Endothelial cell of umbilical vein (primary cell): Measurements from ENCODE around the gene RPS6KA3. TPM values are rescaled to one million over a fixed set of nuclear protein-coding genes. Genes with fewer than 3 reads are reported as not detected.

Experiments used
- BruUV-seq: library from RNA; stranded (reverse); fragments of 400-500 nt; replicated peaks from 2 replicates; lab custom pipeline; 2021; lab: Mats Ljungman, UMichigan
- CTCF ChIA-PET: fragments of 300-600, 350-600 bp; sonication (Branson Sonifier 250); formaldehyde crosslinking; loops from one replicate; lab custom pipeline; 2021; ENCODE audit warnings: antibody characterized with exemption, inconsistent platforms; lab: Charles Lee
- POLR2A ChIA-PET: fragments of 300-600, 350-600 bp; sonication (Branson Sonifier 250); formaldehyde crosslinking; loops from one replicate; lab custom pipeline; 2021; ENCODE audit warnings: antibody characterized with exemption, inconsistent platforms; lab: Charles Lee
- DNase-seq: peaks from one replicate; pipeline ENCODE4 v3.0.0-alpha.2; 2011; ENCODE audit warnings: low read depth, low spot score
- FAIRE-seq: peaks from 2 replicates; lab custom pipeline; 2011; peaks lifted over from hg19 to GRCh38; lab: Jason Lieb, UNC
- H2AFZ ChIP-seq: 2 replicates; pipeline ENCODE4 v1.6.0; 2012; ENCODE audit warnings: low read depth, low read length, control low read depth, inconsistent platforms
- H3K27ac ChIP-seq: 2 replicates; pipeline ENCODE4 v1.5.1; 2011; ENCODE audit warnings: low read depth, mild to moderate bottlenecking, control low read depth, low read length, moderate library complexity; ENCODE audit not compliant: insufficient read depth
- H3K27me3 ChIP-seq, 2 experiments: 2 replicates each; pipeline versions ENCODE4 v1.6.0 to v1.6.1; 2011; ENCODE audit warnings: low read length in 2 of 2, mixed read lengths in 1 of 2; ENCODE audit not compliant: control insufficient read depth in 2 of 2, insufficient read depth in 2 of 2
- H3K36me3 ChIP-seq, 2 experiments: 2 replicates in 1 of 2; 3 replicates in 1 of 2; pipeline ENCODE4 v1.5.1; 2011; ENCODE audit warnings: low read length in 2 of 2, mild to moderate bottlenecking in 1 of 2, moderate library complexity in 1 of 2; ENCODE audit not compliant: control insufficient read depth in 2 of 2, insufficient read depth in 2 of 2; ENCODE audit errors: extremely low read depth in 1 of 2
- H3K4me1 ChIP-seq: 3 replicates; pipeline ENCODE4 v1.5.1; 2011; ENCODE audit warnings: mild to moderate bottlenecking, low read length; ENCODE audit not compliant: control insufficient read depth, insufficient read depth; ENCODE audit errors: extremely low read depth
- H3K4me2 ChIP-seq: 2 replicates; pipeline ENCODE4 v1.6.1; 2011; ENCODE audit warnings: low read length, control low read depth, mixed read lengths; ENCODE audit not compliant: insufficient read depth
- H3K4me3 ChIP-seq, 3 experiments: fragments of 200-600 bp in 1 of 3; sonication (generic), shearing (Covaris generic) in 1 of 3; replicated peaks in 1 of 3; 2 replicates each; pipeline ENCODE4 v1.5.1; 2011 to 2016; ENCODE audit warnings: control low read depth in 3 of 3, low read length in 3 of 3, mild to moderate bottlenecking in 2 of 3, inconsistent platforms in 1 of 3, low read depth in 1 of 3, moderate library complexity in 1 of 3; ENCODE audit not compliant: insufficient read depth in 1 of 3
- H3K79me2 ChIP-seq: 2 replicates; pipeline ENCODE4 v1.6.0; 2012; ENCODE audit warnings: low read length, inconsistent platforms; ENCODE audit not compliant: control insufficient read depth, insufficient read depth
- H3K9ac ChIP-seq: replicated peaks from 2 replicates; pipeline ENCODE3; 2011; ENCODE audit warnings: low read length, control low read depth; ENCODE audit not compliant: insufficient read depth; ENCODE audit errors: extremely low read depth
- H3K9me1 ChIP-seq: replicated peaks from 3 replicates; pipeline ENCODE4 v1.6.0; 2011; ENCODE audit warnings: mild to moderate bottlenecking, low read length; ENCODE audit not compliant: control insufficient read depth, insufficient read depth; ENCODE audit errors: extremely low read depth
- H3K9me3 ChIP-seq: replicated peaks from 2 replicates; pipeline ENCODE4 v1.5.1; 2012; ENCODE audit warnings: low read length, inconsistent platforms; ENCODE audit not compliant: control insufficient read depth, insufficient read depth
- H4K20me1 ChIP-seq: replicated peaks from 2 replicates; pipeline ENCODE3; 2011; ENCODE audit warnings: mild to moderate bottlenecking, low read length; ENCODE audit not compliant: control insufficient read depth, insufficient read depth; ENCODE audit errors: extremely low read depth
- CTCF ChIP-seq, 2 donors: IDR thresholded peaks; 1 replicate in 1 of 2; 2 replicates in 1 of 2; pipeline ENCODE4 v1.5.1; 2011; ENCODE audit warnings: low read length in 2 of 2, mild to moderate bottlenecking in 2 of 2, moderate library complexity in 2 of 2, control low read depth in 1 of 2, inconsistent platforms in 1 of 2, low read depth in 1 of 2; ENCODE audit not compliant: insufficient read depth in 1 of 2; ENCODE audit errors: extremely low read depth in 1 of 2
- EZH2 ChIP-seq: IDR thresholded peaks from 2 replicates; pipeline ENCODE4 v1.6.1; 2012; ENCODE audit warnings: borderline replicate concordance, low read depth, mild to moderate bottlenecking, moderate library complexity, low read length, inconsistent platforms; ENCODE audit not compliant: severe bottlenecking
- FOS ChIP-seq: IDR thresholded peaks from 2 replicates; pipeline ENCODE4 v1.6.1; 2011; ENCODE audit warnings: mild to moderate bottlenecking, low read length, moderate library complexity, borderline replicate concordance; ENCODE audit not compliant: insufficient read depth
- GATA2 ChIP-seq: IDR thresholded peaks from 2 replicates; pipeline ENCODE4 v1.7.0; 2011; ENCODE audit warnings: low read depth, mild to moderate bottlenecking, moderate library complexity, mixed read lengths, low read length; ENCODE audit not compliant: insufficient read length, insufficient read depth
- JUN ChIP-seq: IDR thresholded peaks from 2 replicates; pipeline ENCODE4 v1.6.1; 2011; ENCODE audit warnings: borderline replicate concordance, low read depth; ENCODE audit not compliant: insufficient read length, insufficient read depth
- MAX ChIP-seq: IDR thresholded peaks from 2 replicates; pipeline ENCODE4 v1.6.1; 2011; ENCODE audit not compliant: insufficient read depth, insufficient read length
- MYC ChIP-seq: IDR thresholded peaks from one replicate; pipeline ENCODE4 v1.6.1; 2011; ENCODE audit warnings: mild to moderate bottlenecking, low read depth, low read length
- POLR2A ChIP-seq: IDR thresholded peaks from 2 replicates; pipeline ENCODE4 v1.6.1; 2012; ENCODE audit warnings: low read depth, mild to moderate bottlenecking, control low read depth, low read length
- POLR2AphosphoS5 ChIP-seq: IDR thresholded peaks from 2 replicates; pipeline ENCODE4 v1.6.1; 2012; ENCODE audit warnings: low read depth, mild to moderate bottlenecking, control low read depth, low read length, moderate library complexity; ENCODE audit not compliant: insufficient read depth
- dilution Hi-C: fragments of 300-500 bp; cut with MboI; formaldehyde crosslinking; loops from one replicate; pipeline ENCODE4 v1.15.0; 2019; ENCODE audit warnings: low sequenced_read_pairs; ENCODE audit not compliant: extremely low pct_ligation_motif_present
- intact Hi-C: fragments of 100-400 bp; cut with micrococcal nuclease; formaldehyde crosslinking; loops from one replicate; pipeline ENCODE4 v1.10.0; 2022
- polyA plus RNA-seq, 4 experiments: library from polyadenylated mRNA; depleted of rRNA in 3 of 4; stranded (reverse) in 3 of 4; unstranded in 1 of 4; fragments of >200 nt; gene quantifications; 2 replicates each; pipeline versions ENCODE4 v1.2.1 to v1.2.3, GENCODE V29; 2011 to 2012; ENCODE audit warnings: missing spikeins in 1 of 4
- total RNA-seq: library from RNA; stranded (reverse); gene quantifications from 2 replicates; pipeline ENCODE4 v1.2.3, GENCODE V29; 2021

The RPS6KA3 gene
- total and polyA plus RNA-seq, 2 donors (not counting 3 experiments of a cell fraction or from before 2014, with no cell fraction given): 24.4 to 61.6 TPM

- H3K9ac ChIP-seq: no peak overlapping the region
- H3K9me3 ChIP-seq: no peaks in the 10 kb centered on the region
- no peaks in the 10 kb centered on the region for H3K36me3 ChIP-seq
- ChIA-PET POLR2A (no interaction called here), CTCF (interaction anchor here (1.3 to 1.5 kb wide), 2 partner anchors 10 to 24 kb away, joined by 3 read pairs; no protein-coding TSS in a partner anchor)
- peaks cover 2% of the 10 kb centered on the region for H3K4me1 ChIP-seq
- BruUV-seq: no TSS peak
- dilution Hi-C loops (no loop called here), intact Hi-C loops (no loop called here)
- TF ChIP-seq GATA2: no peak
- no peak for TF ChIP-seq MYC
- TF ChIP-seq MAX: no peak
- TF ChIP-seq JUN: no peak
- no peak for TF ChIP-seq EZH2
- TF ChIP-seq CTCF (IDR thresholded peaks at IDR 0.05; ENCODE audit: extremely low read depth in 1 of 2, insufficient read depth in 1 of 2, low read depth in 1 of 2, low read length in 2 of 2): no peak
- no peak for TF ChIP-seq POLR2A
- no peak for TF ChIP-seq POLR2AphosphoS5
- TF ChIP-seq FOS: no peak
- DNase-seq: no peak
- no peaks in the 10 kb centered on the region for H3K9me1 ChIP-seq
- no peak overlapping the region for H2AFZ ChIP-seq
- no peak overlapping the region for H3K27ac ChIP-seq
- no peaks in the 10 kb centered on the region for H4K20me1 ChIP-seq
- no peaks in the 10 kb centered on the region for H3K27me3 ChIP-seq
- no peak overlapping the region for H3K4me3 ChIP-seq
- H3K79me2 ChIP-seq: no peaks in the 10 kb centered on the region
- FAIRE-seq: no peak
- H3K4me2 ChIP-seq: no peak overlapping the region
Observed at GRCh38 chrX:20229155-20229554, 37.6 kb downstream of the RPS6KA3 start.
